ENCODE data around the gene SKI. TPM values are rescaled to one million over a fixed set of nuclear protein-coding genes. Genes with fewer than 3 reads are reported as not detected.

The SKI gene
- total and polyA plus RNA-seq, 12 donors: 4.8 to 53.6 (median 34.7) TPM

DNA sequence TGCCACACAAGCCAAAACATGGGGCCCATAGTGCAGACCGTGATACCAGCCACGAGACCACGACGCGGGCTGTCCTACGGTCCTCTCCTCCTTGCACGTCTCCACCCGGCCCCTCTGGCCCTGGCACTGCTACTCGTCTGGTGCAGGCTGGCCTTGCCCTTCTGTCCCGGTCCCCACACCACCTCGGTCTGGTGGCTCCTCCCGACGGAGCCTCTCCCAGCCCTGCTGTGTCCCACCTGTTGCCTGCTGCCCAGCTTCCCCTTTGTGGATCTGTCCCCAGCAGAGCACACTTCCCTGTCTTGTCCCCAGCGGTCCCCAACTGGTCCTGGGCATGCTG is 112.8 kb downstream of the SKI start:
- Histone ChIP-seq H3K36me3 (replicated peaks in 1 of 2) (no peaks in the 10 kb centered on the region), H3K27ac (no peak overlapping the region), H3K27me3 (no peaks in the 10 kb centered on the region), H3K4me3 (no peak overlapping the region), H3K4me1 (replicated peaks in 1 of 2) (no peaks in the 10 kb centered on the region), H3K9me3 (replicated peaks in 1 of 3) (no peaks in the 10 kb centered on the region)
- WGBS, 4 donors: 89 to 99% (median 95%) methylated on average over 11 to 14 of the region's 14 CpGs
- DNase-seq: no peak
- intact Hi-C loops (cut with DNase I): no loop called here
- TF ChIP-seq POLR2A (IDR thresholded peaks at IDR 0.05): no peak
- TF ChIP-seq, protein P1, sequence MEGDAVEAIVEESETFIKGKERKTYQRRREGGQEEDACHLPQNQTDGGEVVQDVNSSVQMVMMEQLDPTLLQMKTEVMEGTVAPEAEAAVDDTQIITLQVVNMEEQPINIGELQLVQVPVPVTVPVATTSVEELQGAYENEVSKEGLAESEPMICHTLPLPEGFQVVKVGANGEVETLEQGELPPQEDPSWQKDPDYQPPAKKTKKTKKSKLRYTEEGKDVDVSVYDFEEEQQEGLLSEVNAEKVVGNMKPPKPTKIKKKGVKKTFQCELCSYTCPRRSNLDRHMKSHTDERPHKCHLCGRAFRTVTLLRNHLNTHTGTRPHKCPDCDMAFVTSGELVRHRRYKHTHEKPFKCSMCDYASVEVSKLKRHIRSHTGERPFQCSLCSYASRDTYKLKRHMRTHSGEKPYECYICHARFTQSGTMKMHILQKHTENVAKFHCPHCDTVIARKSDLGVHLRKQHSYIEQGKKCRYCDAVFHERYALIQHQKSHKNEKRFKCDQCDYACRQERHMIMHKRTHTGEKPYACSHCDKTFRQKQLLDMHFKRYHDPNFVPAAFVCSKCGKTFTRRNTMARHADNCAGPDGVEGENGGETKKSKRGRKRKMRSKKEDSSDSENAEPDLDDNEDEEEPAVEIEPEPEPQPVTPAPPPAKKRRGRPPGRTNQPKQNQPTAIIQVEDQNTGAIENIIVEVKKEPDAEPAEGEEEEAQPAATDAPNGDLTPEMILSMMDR (IDR thresholded peaks at IDR 0.05): no peak

DNA sequence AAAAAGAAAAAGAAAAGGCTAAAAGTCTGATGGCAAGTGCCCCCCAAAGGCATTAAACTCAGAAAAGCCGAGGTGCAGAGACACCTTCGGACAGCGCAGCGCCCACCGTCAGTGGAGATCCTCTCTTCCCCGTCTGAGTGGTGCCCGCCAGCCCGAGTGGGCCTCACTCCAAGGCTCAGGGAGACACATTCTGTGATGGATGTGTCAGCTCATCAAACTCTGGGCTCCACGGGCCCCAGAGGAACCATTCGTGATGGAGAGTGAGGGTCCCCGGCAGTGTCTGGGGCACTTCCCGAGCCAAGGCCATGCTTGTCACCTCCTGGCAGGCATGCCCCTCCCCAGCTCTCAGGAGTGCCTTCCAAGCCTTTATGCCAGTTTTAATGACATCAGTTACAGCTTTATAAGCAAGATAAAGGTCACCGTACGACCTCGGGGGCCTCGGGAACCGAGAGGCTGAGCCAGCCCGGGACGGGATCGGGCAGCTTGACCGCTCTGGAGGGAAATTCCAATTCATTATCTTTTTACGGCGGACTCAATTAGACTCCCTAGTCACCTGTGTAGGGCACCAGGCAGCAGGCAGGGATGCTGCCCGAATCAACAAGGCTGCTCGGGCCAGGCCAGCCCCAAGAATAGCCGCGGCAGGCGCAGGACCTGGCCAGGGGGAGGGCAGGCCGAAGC is 113.7 kb downstream of the SKI start:
- H3K4me1 ChIP-seq (replicated peaks in 1 of 2): no peaks in the 10 kb centered on the region
- no peaks in the 10 kb centered on the region for H3K36me3 ChIP-seq (replicated peaks in 1 of 2)
- H3K27me3 ChIP-seq: no peaks in the 10 kb centered on the region
- DNase-seq: no peak
- H3K9me3 ChIP-seq (replicated peaks in 1 of 3): no peaks in the 10 kb centered on the region
- H3K27ac ChIP-seq: no peak overlapping the region
- intact Hi-C loops (cut with DNase I): no loop called here
- WGBS, 4 donors: 67 to 78% (median 71%) methylated on average over 27 to 29 of the region's 29 CpGs
- TF ChIP-seq, protein P1 (IDR thresholded peaks at IDR 0.05): no peak
- TF ChIP-seq POLR2A (IDR thresholded peaks at IDR 0.05): no peak
- H3K4me3 ChIP-seq: no peak overlapping the region

- H3K36me3 ChIP-seq (replicated peaks in 1 of 2): no peaks in the 10 kb centered on the region
- H3K9me3 ChIP-seq (replicated peaks in 1 of 3): no peaks in the 10 kb centered on the region
- DNase-seq: no peak
- H3K4me3 ChIP-seq: no peak overlapping the region
- intact Hi-C loops (cut with DNase I): no loop called here
- TF ChIP-seq, protein P1 (IDR thresholded peaks at IDR 0.05): no peak
- TF ChIP-seq POLR2A (IDR thresholded peaks at IDR 0.05): no peak
- no peaks in the 10 kb centered on the region for H3K27me3 ChIP-seq
- WGBS, 4 donors: 77 to 86% (median 83%) methylated on average over 21 of the region's 21 CpGs
- H3K27ac ChIP-seq: no peak overlapping the region
- H3K4me1 ChIP-seq (replicated peaks in 1 of 2): no peaks in the 10 kb centered on the region
Observed at GRCh38 chr1:2342384-2343022, 114.4 kb downstream of the SKI start.

DNA sequence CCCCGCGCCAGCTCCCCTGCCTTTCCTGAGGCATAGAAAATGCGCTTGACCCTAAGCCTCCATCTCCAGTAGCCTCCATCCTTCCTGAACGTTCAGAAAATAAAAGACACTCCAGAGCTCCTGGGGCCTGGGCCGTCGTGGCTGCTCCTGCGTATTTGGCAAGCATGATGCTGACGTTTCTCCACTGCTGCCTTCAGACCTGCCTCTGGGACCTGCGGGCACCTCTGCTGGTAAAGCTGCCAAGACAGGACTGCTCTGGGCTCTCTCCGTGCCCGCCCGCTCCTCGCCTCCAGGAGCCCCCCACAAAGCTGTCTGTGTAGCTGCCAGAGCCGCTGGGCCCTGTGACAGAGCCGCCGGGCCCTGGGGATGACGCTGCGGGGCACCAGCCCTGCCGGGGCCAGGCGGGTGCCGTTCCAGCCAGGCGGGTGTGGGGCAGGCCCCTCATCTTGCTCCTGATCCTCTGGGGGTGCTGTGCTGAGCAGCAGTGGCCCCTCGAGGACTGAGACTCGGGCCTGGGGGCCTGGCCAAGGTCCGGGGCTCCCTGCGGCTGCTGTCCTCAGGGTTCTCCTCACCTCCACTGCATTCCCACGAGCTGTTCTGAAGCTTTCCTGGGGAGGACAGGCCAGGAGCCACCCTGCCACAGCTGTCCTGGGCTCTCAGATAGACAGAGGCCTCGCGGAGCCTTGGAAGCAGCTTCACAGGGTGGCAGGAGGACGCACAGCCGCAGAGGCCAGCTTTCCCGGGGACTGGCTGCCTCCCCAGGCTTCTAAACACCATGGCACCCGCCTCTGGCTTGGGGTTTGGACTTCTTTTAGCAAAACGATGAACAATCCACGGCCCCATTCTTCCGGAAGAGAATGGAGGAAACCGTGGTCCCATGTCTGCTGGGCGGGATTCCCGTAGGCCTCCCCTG is 115.2 kb downstream of the SKI start:
- WGBS, 4 donors: 82 to 89% (median 88%) methylated on average over 19 to 39 of the region's 39 CpGs
- H3K4me3 ChIP-seq: no peak overlapping the region
- no peaks in the 10 kb centered on the region for H3K4me1 ChIP-seq (replicated peaks in 1 of 2)
- no peaks in the 10 kb centered on the region for H3K27me3 ChIP-seq
- no peaks in the 10 kb centered on the region for H3K9me3 ChIP-seq (replicated peaks in 1 of 3)
- H3K36me3 ChIP-seq (replicated peaks in 1 of 2): no peaks in the 10 kb centered on the region
- no peak for TF ChIP-seq POLR2A (IDR thresholded peaks at IDR 0.05)
- TF ChIP-seq, protein P1 (IDR thresholded peaks at IDR 0.05): no peak
- no peak overlapping the region for H3K27ac ChIP-seq
- intact Hi-C loops (cut with DNase I): no loop called here
- DNase-seq: no peak
